CMK (cell line): ENCODE data around the gene PGM1.
"Not testable (repeated sequence)": the region's sequence is repeated elsewhere in the genome, so short reads cannot be mapped to it uniquely, and the experiment has no call there.

ENCODE experiments used
- DNase-seq: peaks from one replicate; pipeline ENCODE4 v3.0.0-alpha.2; 2010; ENCODE audit warnings: low read depth

The PGM1 gene

GRCh38 chr1:63593303-63593885 is at the start of gene PGM1:
PGM1 (plus strand) TSS chr1:63593411; CDS start chr1:63593489, 78 bp downstream.
- no peak for DNase-seq

GRCh38 chr1:63545780-63546179 is 47.4 kb upstream of the PGM1 start:
- DNase-seq = no peak

- DNase-seq = no peak
Observed at GRCh38 chr1:63547621-63548294, 45.5 kb upstream of the PGM1 start.

GRCh38 chr1:63548303-63548702 is 44.9 kb upstream of the PGM1 start:
- DNase-seq = no peak

GRCh38 chr1:63548877-63549276 is 44.3 kb upstream of the PGM1 start:
- DNase-seq = no peak

GRCh38 chr1:63555480-63555879 is 37.7 kb upstream of the PGM1 start:
- DNase-seq = no peak

GRCh38 chr1:63557365-63557987 is 35.7 kb upstream of the PGM1 start:
- DNase-seq = peak; percentile 36

GRCh38 chr1:63559357-63559756 is 33.9 kb upstream of the PGM1 start:
- no peak for DNase-seq

GRCh38 chr1:63563745-63564144 is 29.5 kb upstream of the PGM1 start:
- no peak for DNase-seq

GRCh38 chr1:63569068-63569467 is 24.1 kb upstream of the PGM1 start:
- DNase-seq = no peak

- no peak for DNase-seq
Observed at GRCh38 chr1:63569640-63570316, 23.4 kb upstream of the PGM1 start.

GRCh38 chr1:63572686-63573085 is 20.5 kb upstream of the PGM1 start:
- DNase-seq = not testable (repeated sequence)

GRCh38 chr1:63574203-63574796 is 18.9 kb upstream of the PGM1 start:
- not testable (repeated sequence) for DNase-seq

GRCh38 chr1:63575340-63575826 is 17.8 kb upstream of the PGM1 start:
- no peak for DNase-seq

- not testable (repeated sequence) for DNase-seq
Observed at GRCh38 chr1:63586326-63586725, 6.9 kb upstream of the PGM1 start.

GRCh38 chr1:63590166-63590560 is 3.0 kb upstream of the PGM1 start:
- no peak for DNase-seq

GRCh38 chr1:63592536-63593302 is 492 bp upstream of the PGM1 start:
- no peak for DNase-seq

- no peak for DNase-seq
Observed at GRCh38 chr1:63593886-63594605, 835 bp downstream of the PGM1 start.

GRCh38 chr1:63595435-63595834 is 2.2 kb downstream of the PGM1 start:
- DNase-seq = no peak

GRCh38 chr1:63599799-63600198 is 6.6 kb downstream of the PGM1 start:
- DNase-seq = no peak

GRCh38 chr1:63600248-63600647 is 7.0 kb downstream of the PGM1 start:
- DNase-seq = no peak
